Measurements from ENCODE around the gene DHRS12.

Gene DHRS12

DNA sequence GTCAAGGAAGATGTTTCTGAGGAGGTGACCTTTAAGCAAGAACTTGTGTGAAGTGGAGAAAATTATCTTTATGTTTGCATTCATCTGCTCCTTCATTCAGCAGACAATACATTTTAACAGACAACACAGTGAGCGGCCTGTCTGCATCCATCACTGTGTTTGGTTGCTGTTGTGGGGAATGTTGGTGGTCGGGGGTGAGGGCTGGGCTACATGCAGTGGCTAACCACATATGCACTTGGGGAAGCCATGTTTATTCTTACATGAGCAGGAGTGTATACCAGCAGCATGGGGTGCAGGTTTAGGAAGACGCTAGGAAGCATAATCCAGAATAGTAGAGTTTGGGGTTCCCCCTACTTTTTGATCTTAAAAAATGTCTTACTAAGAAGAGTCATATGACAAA lies 66.4 kb downstream of the DHRS12 start:
- no peaks in the 10 kb centered on the region; a peak in 2 of 22 replicates for H4K20me1 ChIP-seq
- TF ChIP-seq Cebpa-rat (IDR thresholded peaks at IDR 0.05), result no peak
- H3K27ac ChIP-seq, result no peak overlapping the region
- H3K4me1 ChIP-seq, result peaks cover 0 to 9% (median 0%) of the 10 kb centered on the region in 10 experiments; a peak in 3 of 20 replicates
- peaks cover 32 to 94% (median 57%) of the 10 kb centered on the region in 11 experiments; a peak in 21 of 22 replicates for H3K36me3 ChIP-seq
- no peaks in the 10 kb centered on the region for H3K27me3 ChIP-seq
- no peak overlapping the region for H3K9ac ChIP-seq
- H3K4me2 ChIP-seq, result no peak overlapping the region
- no peaks in the 10 kb centered on the region for H3K9me3 ChIP-seq (replicated peaks in 1 of 11)
- no peak overlapping the region for H3K4me3 ChIP-seq

DNA sequence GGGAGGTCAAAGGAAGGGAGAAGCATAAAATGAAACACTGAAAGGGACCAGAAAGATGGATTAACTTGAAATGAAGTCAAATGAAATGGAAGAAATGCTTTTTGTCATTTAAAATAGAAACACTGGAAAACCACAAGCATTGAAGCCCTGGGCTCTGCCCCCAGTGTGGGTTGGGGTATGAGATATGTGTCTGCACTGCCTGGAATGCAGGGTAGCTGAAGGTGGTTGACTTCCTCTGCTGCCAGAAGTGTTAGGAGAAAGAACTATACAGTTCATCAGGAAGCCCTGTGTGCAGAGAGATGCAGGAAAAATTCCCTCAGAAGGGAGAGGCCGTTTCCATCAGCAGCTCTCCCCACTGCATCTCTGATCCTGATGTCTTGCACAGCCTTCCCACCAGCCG lies 69.2 kb downstream of the DHRS12 start:
- Histone ChIP-seq H3K27me3 (no peaks in the 10 kb centered on the region), H3K4me2 (no peak overlapping the region), H3K4me3 (no peak overlapping the region), H3K9ac (no peak overlapping the region), H3K27ac (no peak overlapping the region), H3K4me1 (peaks cover 0 to 10% (median 3%) of the 10 kb centered on the region in 10 experiments; a peak in 6 of 20 replicates), H4K20me1 (no peaks in the 10 kb centered on the region; a peak in 2 of 22 replicates), H3K9me3 (replicated peaks in 1 of 11) (no peaks in the 10 kb centered on the region), H3K36me3 (peaks cover 13 to 91% (median 32%) of the 10 kb centered on the region in 11 experiments; a peak in 20 of 22 replicates)
- no peak for TF ChIP-seq Cebpa-rat (IDR thresholded peaks at IDR 0.05)

DNA sequence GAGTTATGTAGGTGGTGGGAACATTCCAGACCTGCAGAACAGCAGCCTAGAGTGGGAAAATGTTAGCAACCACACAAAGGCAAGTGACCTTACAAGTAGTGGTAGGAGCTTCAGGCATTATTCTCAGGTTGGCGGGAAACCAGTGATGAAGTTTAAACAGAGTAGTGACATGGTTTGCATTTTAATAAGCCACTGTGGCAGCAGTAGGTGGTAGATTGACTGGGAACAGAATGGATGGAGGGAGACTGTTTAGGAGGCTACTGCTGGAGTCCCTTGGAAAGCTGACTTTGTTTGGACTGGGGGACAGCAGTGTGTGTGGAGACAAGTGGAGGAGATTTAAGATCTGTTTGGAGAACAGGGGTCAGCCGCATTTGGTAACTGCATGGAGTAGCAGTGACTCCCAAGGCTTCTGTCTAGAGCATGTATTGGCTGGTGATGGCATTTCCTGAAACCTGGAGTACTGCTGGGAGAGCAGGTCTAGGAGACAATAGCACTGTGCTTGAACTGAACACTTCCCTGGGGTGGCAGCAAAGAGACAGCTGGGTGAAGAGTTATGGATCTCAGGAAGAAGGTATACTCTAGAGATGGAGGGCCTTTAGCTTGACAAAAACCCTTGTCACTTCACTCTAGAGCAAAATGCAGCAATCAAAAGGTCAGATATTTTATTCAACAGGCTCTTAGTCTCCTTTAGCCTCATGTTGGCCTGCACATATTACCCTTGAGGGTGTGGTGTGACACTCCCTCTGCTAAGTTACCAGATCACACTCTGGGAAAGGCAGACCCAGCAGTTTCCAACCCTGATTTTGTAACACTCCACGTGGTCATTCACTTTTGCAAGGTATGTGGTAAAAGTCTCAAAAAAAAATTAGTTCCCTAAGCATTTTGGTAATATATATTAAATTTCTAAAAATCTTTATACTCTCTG lies 70.3 kb downstream of the DHRS12 start:
- H3K4me3 ChIP-seq, result no peak overlapping the region
- H3K4me1 ChIP-seq, result peaks cover 0 to 22% (median 4%) of the 10 kb centered on the region in 10 experiments; a peak in 9 of 20 replicates
- no peak overlapping the region for H3K27ac ChIP-seq
- no peak overlapping the region for H3K9ac ChIP-seq
- no peaks in the 10 kb centered on the region; a peak in 2 of 22 replicates for H4K20me1 ChIP-seq
- H3K4me2 ChIP-seq, result peak overlapping the region in 1 of 11 experiments; percentile 13; a peak in 1 of 22 replicates
- TF ChIP-seq Cebpa-rat (IDR thresholded peaks at IDR 0.05), result no peak
- no peaks in the 10 kb centered on the region for H3K9me3 ChIP-seq (replicated peaks in 1 of 11)
- H3K36me3 ChIP-seq, result peaks cover 1 to 91% (median 27%) of the 10 kb centered on the region in 11 experiments; a peak in 19 of 22 replicates
- H3K27me3 ChIP-seq, result no peaks in the 10 kb centered on the region

DNA sequence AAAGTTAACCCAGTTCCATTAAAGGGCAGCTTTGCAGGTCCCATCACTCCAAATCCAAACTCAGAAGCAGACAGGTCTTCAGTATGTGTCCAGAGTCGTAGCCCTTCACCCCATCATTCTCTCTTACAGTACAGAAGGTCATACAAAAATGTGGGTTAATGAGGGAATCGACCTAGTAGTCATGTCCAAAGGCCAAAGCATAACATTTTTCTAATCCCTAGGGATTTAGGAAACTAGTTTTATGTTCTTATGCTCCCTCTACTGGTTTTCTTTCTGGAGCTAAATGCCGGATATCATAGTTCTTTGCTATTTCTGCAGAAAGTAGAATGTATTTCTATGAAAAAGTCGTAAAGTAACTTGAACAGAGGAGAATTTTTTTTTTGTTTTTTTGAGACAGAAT lies 72.2 kb downstream of the DHRS12 start:
- H3K27me3 ChIP-seq, result no peaks in the 10 kb centered on the region
- TF ChIP-seq Cebpa-rat (IDR thresholded peaks at IDR 0.05), result no peak
- no peaks in the 10 kb centered on the region for H3K9me3 ChIP-seq (replicated peaks in 1 of 11)
- H3K4me2 ChIP-seq, result no peak overlapping the region
- no peaks in the 10 kb centered on the region; a peak in 2 of 22 replicates for H4K20me1 ChIP-seq
- no peak overlapping the region; a peak in 1 of 22 replicates for H3K27ac ChIP-seq
- peaks cover 4 to 94% (median 39%) of the 10 kb centered on the region in 11 experiments; a peak in 19 of 22 replicates for H3K36me3 ChIP-seq
- H3K4me1 ChIP-seq, result peaks cover 0 to 25% (median 4%) of the 10 kb centered on the region in 10 experiments; a peak in 9 of 20 replicates
- no peak overlapping the region for H3K9ac ChIP-seq
- H3K4me3 ChIP-seq, result no peak overlapping the region

DNA sequence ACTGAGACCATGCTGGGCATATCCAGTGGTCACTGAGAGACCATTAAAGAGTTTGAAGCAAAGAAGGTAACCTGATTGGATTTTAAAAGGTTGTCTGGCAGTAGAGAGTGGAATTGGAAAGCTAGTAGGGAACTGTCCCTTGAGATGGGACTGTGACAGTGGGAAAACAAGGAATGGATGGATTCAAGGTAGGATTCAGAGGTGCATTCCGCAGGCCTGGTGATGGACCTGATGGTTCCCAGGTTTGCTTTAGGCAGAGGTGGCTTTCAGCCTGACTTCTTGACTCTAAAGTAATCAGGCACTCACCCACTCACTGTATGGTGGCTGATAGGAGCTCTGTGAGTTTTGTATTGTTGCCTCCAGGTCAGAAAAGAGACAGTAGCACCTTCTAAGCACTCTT lies 73.0 kb downstream of the DHRS12 start:
- no peaks in the 10 kb centered on the region for H3K9me3 ChIP-seq (replicated peaks in 1 of 11)
- H3K27me3 ChIP-seq, result no peaks in the 10 kb centered on the region
- H3K4me1 ChIP-seq, result peaks cover 0 to 25% (median 4%) of the 10 kb centered on the region in 10 experiments; a peak in 9 of 20 replicates
- H3K4me3 ChIP-seq, result no peak overlapping the region
- no peaks in the 10 kb centered on the region; a peak in 2 of 22 replicates for H4K20me1 ChIP-seq
- no peak overlapping the region for H3K9ac ChIP-seq
- H3K27ac ChIP-seq, result no peak overlapping the region
- no peak for TF ChIP-seq Cebpa-rat (IDR thresholded peaks at IDR 0.05)
- H3K4me2 ChIP-seq, result no peak overlapping the region
- H3K36me3 ChIP-seq, result peaks cover 4 to 94% (median 45%) of the 10 kb centered on the region in 11 experiments; a peak in 19 of 22 replicates

DNA sequence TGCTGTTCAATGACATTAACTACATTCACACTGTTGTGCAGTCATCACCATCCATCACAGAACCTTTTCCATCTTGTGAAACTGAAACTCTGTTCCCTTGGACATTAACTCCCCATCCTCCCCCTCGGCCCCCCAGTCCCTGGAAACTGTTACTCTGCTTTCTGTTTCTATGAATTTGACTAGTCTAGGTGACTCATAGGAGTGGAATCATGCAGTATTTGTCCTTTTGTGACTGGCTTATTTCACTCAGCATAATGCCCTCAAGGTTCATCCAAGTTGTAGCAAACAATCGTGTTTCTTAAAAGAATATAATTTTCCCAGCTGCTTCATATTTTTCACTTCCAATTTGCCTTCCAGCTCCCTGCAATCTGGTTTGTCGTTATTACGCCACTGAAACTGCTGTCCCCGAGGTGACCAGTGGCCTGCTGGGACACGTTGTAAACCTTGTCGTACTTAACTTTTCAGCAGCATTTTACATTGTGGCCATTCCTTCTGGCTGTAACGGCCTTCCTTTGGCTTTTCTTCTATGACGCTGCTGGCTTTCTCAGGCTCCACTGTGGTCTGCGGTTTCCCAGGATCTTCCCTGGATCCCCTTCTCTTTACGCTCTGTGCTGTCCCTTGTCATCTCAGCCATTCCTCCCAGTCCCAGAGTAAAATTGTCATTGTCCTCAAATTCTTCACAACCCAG lies 74.0 kb downstream of the DHRS12 start:
- H3K4me3 ChIP-seq, result no peak overlapping the region

DNA sequence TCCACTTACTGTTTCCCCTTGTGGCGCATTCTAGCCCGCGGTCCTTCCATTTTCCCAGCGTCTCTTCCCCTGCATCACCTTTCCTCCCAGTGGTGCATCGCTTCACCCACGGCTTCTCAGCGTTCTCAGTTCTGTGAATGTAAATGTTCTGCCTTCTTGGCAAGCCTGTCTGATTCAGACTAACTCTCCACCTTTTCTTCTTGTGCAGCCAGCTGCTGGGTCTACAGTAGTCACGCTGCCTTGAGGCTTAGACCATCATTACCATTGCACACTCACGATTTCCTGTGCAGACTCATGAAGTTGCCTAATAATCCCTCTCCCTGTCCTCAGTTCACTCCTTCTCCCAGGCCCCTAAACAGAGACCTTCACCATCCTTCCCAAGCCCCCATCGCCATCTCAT lies 75.0 kb downstream of the DHRS12 start:
- no peaks in the 10 kb centered on the region for H3K9me3 ChIP-seq (replicated peaks in 1 of 11)
- H3K4me1 ChIP-seq, result peaks cover 0 to 24% (median 4%) of the 10 kb centered on the region in 10 experiments; a peak in 9 of 20 replicates
- H3K27me3 ChIP-seq, result no peaks in the 10 kb centered on the region
- peaks cover 0 to 91% (median 37%) of the 10 kb centered on the region in 11 experiments; a peak in 19 of 22 replicates for H3K36me3 ChIP-seq
- H3K4me2 ChIP-seq, result peak overlapping the region in 3 of 11 experiments; percentile 4 to 54 (median 21); a peak in 5 of 22 replicates
- H4K20me1 ChIP-seq, result no peaks in the 10 kb centered on the region; a peak in 1 of 22 replicates
- H3K27ac ChIP-seq, result no peak overlapping the region
- no peak overlapping the region for H3K9ac ChIP-seq
- TF ChIP-seq Cebpa-rat (IDR thresholded peaks at IDR 0.05), result no peak
- H3K4me3 ChIP-seq, result no peak overlapping the region

More for the DNA sequence above, 74.0 kb downstream of the DHRS12 start:
- H3K9me3 ChIP-seq (replicated peaks in 1 of 11), result no peaks in the 10 kb centered on the region
- peak overlapping the region in 1 of 11 experiments; percentile 54; a peak in 1 of 22 replicates for H3K4me2 ChIP-seq
- H3K36me3 ChIP-seq, result peaks cover 3 to 89% (median 40%) of the 10 kb centered on the region in 11 experiments; a peak in 19 of 22 replicates
- no peak overlapping the region for H3K9ac ChIP-seq
- no peaks in the 10 kb centered on the region for H3K27me3 ChIP-seq
- no peak for TF ChIP-seq Cebpa-rat (IDR thresholded peaks at IDR 0.05)
- H4K20me1 ChIP-seq, result no peaks in the 10 kb centered on the region; a peak in 2 of 22 replicates
- peaks cover 0 to 25% (median 4%) of the 10 kb centered on the region in 10 experiments; a peak in 9 of 20 replicates for H3K4me1 ChIP-seq
- H3K27ac ChIP-seq, result 0 out of 22 replicates have a peak overlapping the region, but pooled peaks of 1 of the 11 experiments have one; percentile 1

DNA sequence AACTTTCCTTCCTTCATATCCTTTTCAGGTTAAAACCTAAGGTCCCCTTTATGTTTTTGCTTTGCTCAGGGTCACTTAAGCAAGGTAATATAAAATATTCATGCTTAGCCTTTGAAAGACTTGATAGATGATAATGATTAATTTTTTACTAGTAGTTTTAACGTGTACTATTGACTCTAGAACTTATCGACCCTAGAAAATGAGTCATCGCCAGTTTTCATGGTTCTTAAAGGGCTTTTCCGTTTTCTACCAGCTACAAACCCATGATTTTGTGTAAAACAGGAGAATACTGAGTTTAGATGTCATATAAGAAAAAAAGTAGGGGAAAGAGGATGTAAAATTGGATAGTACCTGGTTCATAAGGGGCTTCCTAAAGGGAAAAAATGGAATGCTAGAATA lies 75.7 kb downstream of the DHRS12 start:
- Histone ChIP-seq H3K27me3 (no peaks in the 10 kb centered on the region), H3K4me3 (no peak overlapping the region), H3K9ac (no peak overlapping the region), H3K4me1 (peaks cover 0 to 20% (median 1%) of the 10 kb centered on the region in 10 experiments; a peak in 8 of 20 replicates), H3K36me3 (peaks cover 0 to 90% (median 37%) of the 10 kb centered on the region in 11 experiments; a peak in 19 of 22 replicates), H4K20me1 (no peaks in the 10 kb centered on the region), H3K27ac (no peak overlapping the region), H3K9me3 (replicated peaks in 1 of 11) (no peaks in the 10 kb centered on the region), H3K4me2 (peak overlapping the region in 1 of 11 experiments; percentile 54; a peak in 1 of 22 replicates)
- TF ChIP-seq Cebpa-rat (IDR thresholded peaks at IDR 0.05), result no peak

Measured in BLaER1 treated with 17β-estradiol and CSF1 and Interleukin-3, amounts not matched to agents 10 nM and 100 nM (cell line).